Hematopoietic multipotent progenitor cell (in vitro differentiated cells): ENCODE measurements around the gene PRKCQ. TPM values are rescaled to one million over a fixed set of nuclear protein-coding genes. Genes with fewer than 3 reads are reported as not detected.

Experiments used
- DNase-seq, 3 donors: peaks; one replicate each; pipeline ENCODE4 v3.0.0-alpha.2; 2011 to 2015; ENCODE audit warnings: low read depth in 2 of 3, low spot score in 2 of 3
- total RNA-seq: library from RNA; depleted of rRNA; stranded (reverse); fragments of >200 nt; gene quantifications from one replicate; pipeline ENCODE4 v1.2.3, GENCODE V29; 2012

Gene PRKCQ
- total RNA-seq, 1 donor = 36.6 TPM

- peak; percentile 33 to 67 (median 51) for DNase-seq
Measured at GRCh38 chr10:6416892-6417512, 163.1 kb downstream of the PRKCQ start.

- DNase-seq = no peak
Measured at GRCh38 chr10:6411436-6411835, 168.6 kb downstream of the PRKCQ start.

DNA sequence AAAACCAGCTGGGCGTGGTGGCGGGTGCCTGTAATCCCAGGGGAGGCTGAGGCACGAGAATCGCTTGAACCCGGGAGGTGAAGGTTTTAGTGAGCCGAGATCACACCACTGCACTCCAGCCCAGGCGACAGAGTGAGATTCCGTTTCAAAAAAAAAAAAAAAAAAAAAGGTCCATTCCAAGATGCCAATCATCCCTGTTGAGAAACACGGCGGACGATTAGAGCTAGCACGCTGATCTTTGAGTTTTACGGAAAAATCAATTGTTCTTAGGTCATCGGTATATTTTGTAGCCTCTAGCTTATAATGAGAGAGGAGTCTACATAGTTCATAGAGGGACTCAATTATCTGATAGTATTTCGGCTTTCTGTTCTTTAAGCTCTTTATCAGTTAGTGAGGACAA lies 169.2 kb downstream of the PRKCQ start:
- DNase-seq = no peak

DNA sequence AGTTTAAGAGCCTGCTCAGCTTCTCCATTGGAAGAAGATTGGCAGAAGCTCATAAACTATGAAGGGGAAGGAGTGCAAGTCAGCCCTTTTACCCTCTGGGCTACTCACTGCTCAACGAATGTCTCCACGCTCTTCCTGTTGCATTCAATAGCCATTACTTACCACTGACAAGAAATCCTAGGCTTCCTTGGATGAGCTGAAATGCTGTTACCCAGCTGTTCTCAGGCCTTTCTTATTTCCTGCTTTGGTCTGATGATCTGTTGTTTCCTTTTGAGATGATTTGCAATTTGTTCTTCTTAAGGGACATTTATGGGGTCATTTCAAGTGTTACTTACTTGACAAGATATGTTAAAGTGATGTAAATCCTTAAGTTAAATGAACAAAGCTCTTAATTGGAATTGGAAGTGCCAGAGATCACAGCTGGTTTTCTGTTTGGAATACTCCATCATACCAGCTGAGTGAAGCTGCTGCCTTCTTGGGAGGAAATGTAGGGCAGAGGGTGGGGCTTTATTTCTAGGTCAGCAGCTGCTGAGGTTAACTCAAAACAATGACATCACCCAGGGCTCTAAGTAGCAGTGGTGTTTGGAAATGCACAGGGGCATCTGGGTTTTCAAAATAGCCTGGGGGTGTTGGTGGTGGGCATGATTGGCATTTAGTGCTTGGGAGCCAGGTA lies 170.0 kb downstream of the PRKCQ start:
- peak in 2 of 3 donors; percentile 32 to 66 for DNase-seq

GRCh38 chr10:6408799-6409198 lies 171.3 kb downstream of the PRKCQ start:
- no peak for DNase-seq

DNA sequence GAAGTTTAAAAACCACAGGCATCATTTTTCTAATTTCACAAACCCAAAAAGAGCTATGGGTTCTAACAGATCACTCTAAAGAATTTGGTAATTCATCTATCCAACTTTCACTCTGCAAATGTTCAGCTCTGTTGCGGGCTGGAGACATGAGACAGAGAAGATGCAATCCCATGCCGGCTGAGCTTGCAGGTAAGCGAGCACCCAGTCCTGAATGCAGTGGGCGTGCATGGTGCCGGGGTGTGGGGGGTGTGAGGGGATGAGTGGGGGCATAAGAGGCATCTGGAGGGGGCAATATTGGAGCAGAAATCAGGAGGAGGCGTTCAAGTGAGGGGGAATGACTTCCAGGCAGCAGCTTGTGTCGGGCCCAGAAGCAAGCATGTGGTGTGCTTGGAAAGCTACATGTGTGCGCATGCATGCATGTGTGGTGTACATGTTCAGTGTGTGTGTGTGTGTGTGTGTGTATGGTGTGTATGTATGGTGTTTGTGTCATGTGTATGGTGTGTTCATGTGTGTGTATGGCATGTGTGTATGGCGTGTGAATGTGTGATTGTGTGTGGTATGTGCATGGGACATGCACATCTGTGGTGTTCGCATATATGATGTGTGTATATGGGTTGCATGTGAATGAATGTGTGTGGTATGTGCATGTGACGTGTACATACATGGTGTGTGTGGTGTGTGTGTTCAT lies 172.9 kb downstream of the PRKCQ start:
- DNase-seq = no peak

DNA sequence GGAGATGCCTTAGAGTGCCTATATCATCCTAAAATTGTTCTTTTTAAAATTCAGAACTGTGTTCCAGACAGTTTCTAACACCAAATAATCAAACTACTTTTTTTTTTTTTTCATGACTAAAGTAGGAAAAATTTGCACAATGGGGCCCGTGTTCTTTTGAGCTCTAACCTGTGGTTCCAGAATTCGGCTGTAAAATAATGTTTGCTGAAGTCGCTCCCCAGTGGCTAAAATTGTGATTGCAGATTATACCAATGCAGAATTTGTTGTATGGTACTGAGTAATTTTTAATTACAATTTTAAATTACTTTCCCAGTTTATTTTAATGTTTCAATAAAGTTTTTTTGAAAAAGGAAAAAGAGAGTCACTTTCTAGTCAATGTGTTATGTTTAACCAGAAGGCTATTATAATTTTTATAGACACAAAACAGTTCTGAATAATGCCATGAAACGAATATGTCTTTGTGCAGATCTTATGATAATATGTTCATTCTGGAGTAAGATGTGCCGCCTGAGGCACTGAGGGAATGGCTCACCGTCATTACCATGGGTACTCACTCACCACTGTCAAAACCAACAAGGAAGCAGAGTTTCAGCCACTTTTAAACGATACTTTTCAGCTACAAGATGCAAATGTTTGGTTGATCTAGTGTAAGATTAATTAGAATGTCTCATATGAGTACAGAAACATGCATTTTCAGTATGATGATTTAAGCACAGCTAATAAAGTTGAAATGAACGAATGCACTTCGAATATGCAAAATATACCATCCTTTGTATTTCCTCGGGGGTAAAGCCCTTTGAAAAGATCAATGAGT lies 173.6 kb downstream of the PRKCQ start:
- peak in 1 of 3 donors; percentile 49 for DNase-seq

- no peak for DNase-seq
Measured at GRCh38 chr10:6405713-6406112, 174.4 kb downstream of the PRKCQ start.

GRCh38 chr10:6404127-6405072 lies 175.7 kb downstream of the PRKCQ start:
- no peak for DNase-seq

- DNase-seq = no peak
Measured at GRCh38 chr10:6402960-6403359, 177.1 kb downstream of the PRKCQ start.

DNA sequence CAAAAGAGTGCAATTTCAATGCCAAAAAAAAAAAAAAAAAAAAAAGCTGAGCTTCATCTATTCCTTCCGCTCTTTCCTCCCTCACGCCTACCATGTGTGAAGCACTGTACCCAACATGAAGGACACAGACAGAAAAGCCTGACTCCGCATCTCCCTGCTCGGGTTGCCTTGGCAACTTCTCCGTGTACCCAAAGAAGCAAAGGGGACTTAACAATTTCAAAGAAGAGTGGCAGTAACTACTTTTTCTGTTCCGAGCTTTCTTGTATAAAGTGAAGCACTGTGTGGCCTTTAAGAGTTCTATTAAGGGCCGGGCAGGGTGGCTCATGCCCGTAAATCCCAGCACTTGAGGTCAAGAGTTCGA lies 177.7 kb downstream of the PRKCQ start:
- no peak for DNase-seq

- DNase-seq = peak; percentile 47 to 80 (median 66)
Measured at GRCh38 chr10:6401558-6402348, 178.3 kb downstream of the PRKCQ start.

GRCh38 chr10:6400821-6401465 lies 179.1 kb downstream of the PRKCQ start:
- peak in 2 of 3 donors; percentile 16 to 41 for DNase-seq

DNA sequence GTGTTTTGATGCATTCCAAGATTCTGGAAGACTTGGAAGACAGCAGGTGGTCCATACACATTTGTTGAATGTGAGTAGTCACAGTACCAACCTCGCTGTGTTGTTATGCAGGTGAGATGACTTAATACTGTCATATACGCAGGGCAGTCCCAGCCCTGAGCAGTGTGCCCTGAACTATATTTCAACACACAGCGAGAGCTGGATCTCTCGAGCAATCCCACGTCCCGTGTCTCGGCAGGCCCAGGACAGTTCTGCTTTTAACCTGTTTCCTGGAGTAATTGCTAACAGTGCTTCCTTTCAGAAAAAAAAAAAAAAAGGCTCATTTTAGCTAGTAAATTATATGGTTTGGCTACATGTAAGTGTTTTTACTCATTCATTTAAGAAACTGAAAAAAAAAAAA lies 179.7 kb downstream of the PRKCQ start:
- DNase-seq = peak in 1 of 3 donors; percentile 40

GRCh38 chr10:6399879-6400278 lies 180.2 kb downstream of the PRKCQ start:
- DNase-seq = no peak

DNA sequence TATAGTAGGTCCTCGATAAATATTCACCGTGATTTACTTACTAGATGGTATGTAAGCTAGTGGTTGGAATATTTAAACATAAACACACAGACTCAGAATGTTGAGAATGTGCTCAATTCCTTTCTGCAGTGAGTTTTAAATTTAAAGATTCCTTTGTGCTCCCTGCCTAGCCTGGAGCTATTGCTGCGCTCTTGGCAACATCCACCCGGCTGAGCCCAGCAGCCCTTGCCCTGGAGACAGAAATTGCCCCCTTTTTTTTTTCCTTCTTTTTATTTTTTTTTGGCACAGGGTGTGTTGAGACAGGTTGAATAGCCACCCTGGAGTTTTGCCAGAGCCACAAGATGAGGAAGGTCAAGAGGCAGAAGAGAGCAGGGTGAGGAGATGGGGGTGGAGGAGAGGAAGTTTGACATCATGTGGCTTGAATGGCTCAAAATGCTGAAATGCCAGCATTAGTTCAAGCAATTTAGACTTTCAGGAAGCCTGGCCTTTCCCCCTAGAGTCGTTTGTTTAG lies 180.8 kb downstream of the PRKCQ start:
- DNase-seq = peak in 1 of 3 donors; percentile 31

- DNase-seq = no peak
Measured at GRCh38 chr10:6398399-6398798, 181.7 kb downstream of the PRKCQ start.

DNA sequence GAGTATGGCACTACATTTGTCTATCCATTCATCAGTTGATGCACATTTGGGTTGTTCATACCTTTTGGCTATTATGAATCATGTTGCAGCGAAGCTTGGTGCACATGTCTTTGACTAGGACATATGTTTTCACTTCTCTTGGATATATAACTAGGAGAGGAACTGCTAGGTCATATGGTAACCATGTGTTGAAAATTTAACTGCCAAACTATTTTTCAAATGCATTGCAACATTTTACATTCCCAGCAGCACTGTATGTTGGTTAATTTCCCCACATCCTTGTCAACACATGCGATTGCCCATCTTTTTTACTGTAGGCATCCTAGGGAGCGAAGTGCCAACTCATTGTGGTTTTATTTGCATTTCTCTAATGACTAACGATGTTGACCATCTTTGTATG lies 183.4 kb downstream of the PRKCQ start:
- DNase-seq = peak in 1 of 3 donors; percentile 43
